Liver (tissue), 3 donors: ENCODE results near the gene GRID1.

Source experiments
- CTCF ChIP-seq: fragments of 150-350 bp; IDR thresholded peaks from 2 replicates; pipeline ENCODE4 v1.5.1; 2017; ENCODE audit warnings: improper control_type of control experiment, low read depth, low read length; ENCODE audit not compliant: missing input control
- FOXA1 ChIP-seq: IDR thresholded peaks from 2 replicates; pipeline ENCODE4 v1.6.1; 2016; ENCODE audit warnings: antibody characterized with exemption
- GABPA ChIP-seq, 2 donors: IDR thresholded peaks in 1 of 2; conservative IDR thresholded peaks in 1 of 2; 2 replicates each; pipeline ENCODE4 v1.6.1; 2016; ENCODE audit warnings: antibody characterized with exemption in 2 of 2, mild to moderate bottlenecking in 1 of 2, moderate library complexity in 1 of 2
- RAD21 ChIP-seq, 2 donors: IDR thresholded peaks; 2 replicates each; pipeline ENCODE4 v1.6.1; 2016; ENCODE audit warnings: antibody characterized with exemption in 2 of 2, mild to moderate bottlenecking in 2 of 2
- REST ChIP-seq: IDR thresholded peaks from 2 replicates; pipeline ENCODE4 v1.6.1; 2016; ENCODE audit warnings: antibody characterized with exemption, mild to moderate bottlenecking
- YY1 ChIP-seq: IDR thresholded peaks from 2 replicates; pipeline ENCODE4 v1.6.1; 2016; ENCODE audit warnings: antibody characterized with exemption, mild to moderate bottlenecking
- ZBTB33 ChIP-seq: IDR thresholded peaks from 2 replicates; pipeline ENCODE4 v1.6.1; 2016; ENCODE audit warnings: antibody characterized with exemption
- donor health status: healthy.
- donor health status: healthy.

GRCh38 chr10:86342111-86342863, 24.3 kb downstream of the GRID1 start:
- TF ChIP-seq CTCF: no peak
- TF ChIP-seq ZBTB33: no peak
- no peak for TF ChIP-seq REST
- no peak for TF ChIP-seq GABPA (IDR thresholded peaks at IDR 0.05 in 1 of 2, conservative IDR thresholded peaks at IDR 0.05 in 1 of 2)
- no peak for TF ChIP-seq YY1
- TF ChIP-seq FOXA1: no peak
- TF ChIP-seq RAD21 (IDR thresholded peaks at IDR 0.05): no peak
